Measurements from ENCODE around the gene USP54.
"Not testable (repeated sequence)": the region's sequence is repeated elsewhere in the genome, so short reads cannot be mapped to it uniquely, and the experiment has no call there.

USP54 gene

DNA sequence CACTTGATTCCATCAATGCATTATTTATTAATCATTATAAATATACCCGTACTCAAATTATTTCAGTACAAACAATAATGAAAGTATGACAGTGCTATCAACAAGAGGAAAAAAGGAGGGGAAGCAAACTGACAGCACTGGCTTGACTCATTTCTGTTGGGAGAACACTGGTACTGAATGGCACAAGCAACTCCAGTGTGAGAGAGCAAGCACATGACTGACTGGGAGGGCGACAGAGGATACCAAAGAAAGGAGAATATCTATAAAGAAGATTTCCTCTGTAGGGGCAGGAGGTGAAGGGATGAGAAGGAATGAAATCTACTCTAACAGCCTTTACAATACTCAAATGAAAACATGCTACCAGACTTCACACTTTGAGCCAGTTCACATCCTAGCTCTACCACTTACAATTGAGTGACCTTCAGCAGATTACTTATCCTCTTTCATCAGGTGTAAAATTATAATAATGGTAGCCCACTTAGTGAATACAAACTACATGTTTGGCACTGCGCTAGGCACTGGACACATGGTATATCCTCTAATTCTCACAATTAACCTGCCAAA, 1.5 kb downstream of the USP54 start:
- TF ChIP-seq, protein P1, sequence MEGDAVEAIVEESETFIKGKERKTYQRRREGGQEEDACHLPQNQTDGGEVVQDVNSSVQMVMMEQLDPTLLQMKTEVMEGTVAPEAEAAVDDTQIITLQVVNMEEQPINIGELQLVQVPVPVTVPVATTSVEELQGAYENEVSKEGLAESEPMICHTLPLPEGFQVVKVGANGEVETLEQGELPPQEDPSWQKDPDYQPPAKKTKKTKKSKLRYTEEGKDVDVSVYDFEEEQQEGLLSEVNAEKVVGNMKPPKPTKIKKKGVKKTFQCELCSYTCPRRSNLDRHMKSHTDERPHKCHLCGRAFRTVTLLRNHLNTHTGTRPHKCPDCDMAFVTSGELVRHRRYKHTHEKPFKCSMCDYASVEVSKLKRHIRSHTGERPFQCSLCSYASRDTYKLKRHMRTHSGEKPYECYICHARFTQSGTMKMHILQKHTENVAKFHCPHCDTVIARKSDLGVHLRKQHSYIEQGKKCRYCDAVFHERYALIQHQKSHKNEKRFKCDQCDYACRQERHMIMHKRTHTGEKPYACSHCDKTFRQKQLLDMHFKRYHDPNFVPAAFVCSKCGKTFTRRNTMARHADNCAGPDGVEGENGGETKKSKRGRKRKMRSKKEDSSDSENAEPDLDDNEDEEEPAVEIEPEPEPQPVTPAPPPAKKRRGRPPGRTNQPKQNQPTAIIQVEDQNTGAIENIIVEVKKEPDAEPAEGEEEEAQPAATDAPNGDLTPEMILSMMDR (IDR thresholded peaks at IDR 0.05; ENCODE audit: insufficient read depth, low read depth, low read length, missing control alignments): no peak
- DNase-seq (ENCODE audit: low read depth): no peak
- no peak overlapping the region for H3K4me3 ChIP-seq (ENCODE audit: low read depth, low read length)

DNA sequence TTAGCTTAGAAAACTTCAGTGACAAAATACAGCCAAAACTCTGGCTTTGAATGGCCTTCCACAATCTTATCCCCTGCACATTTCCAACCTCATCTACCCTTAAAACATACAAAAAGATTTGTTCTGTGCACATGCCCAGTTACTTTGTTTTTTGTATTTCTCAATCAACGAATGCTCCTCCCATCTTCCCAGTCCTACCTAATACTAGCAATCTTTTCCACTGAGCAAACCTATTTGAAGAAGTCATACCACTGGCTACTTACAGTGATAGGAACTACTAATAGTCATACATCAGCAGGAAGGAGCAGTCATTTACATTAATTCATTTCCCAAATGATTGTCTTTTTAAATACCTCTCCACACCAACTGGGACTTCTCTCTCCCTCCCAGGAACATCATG, 2.5 kb downstream of the USP54 start:
- no peak for DNase-seq (ENCODE audit: low read depth)
- no peak overlapping the region for H3K4me3 ChIP-seq (ENCODE audit: low read depth, low read length)
- TF ChIP-seq, protein P1 (IDR thresholded peaks at IDR 0.05; ENCODE audit: insufficient read depth, low read depth, low read length, missing control alignments): no peak

DNA sequence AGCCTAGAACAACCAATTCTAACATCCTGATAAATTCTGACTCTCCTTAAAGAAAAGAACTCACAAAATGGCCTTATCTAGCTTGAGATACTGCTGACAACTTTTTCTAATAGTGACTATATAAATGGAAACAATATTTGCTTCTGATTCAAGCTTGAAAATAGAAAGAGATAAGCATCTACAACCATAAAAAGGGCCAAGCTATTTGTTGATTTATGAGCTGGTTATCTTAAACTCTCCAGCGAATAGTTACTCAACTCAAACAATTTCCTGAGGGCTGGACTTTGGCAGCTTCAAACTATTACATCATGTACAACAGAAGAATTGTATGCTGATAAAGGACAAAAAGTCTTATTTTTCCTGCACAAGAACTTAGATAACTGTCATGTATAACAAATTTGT, 4.6 kb downstream of the USP54 start:
- DNase-seq (ENCODE audit: low read depth): no peak
- H3K4me3 ChIP-seq (ENCODE audit: low read depth, low read length): no peak overlapping the region
- TF ChIP-seq, protein P1 (IDR thresholded peaks at IDR 0.05; ENCODE audit: insufficient read depth, low read depth, low read length, missing control alignments): no peak

DNA sequence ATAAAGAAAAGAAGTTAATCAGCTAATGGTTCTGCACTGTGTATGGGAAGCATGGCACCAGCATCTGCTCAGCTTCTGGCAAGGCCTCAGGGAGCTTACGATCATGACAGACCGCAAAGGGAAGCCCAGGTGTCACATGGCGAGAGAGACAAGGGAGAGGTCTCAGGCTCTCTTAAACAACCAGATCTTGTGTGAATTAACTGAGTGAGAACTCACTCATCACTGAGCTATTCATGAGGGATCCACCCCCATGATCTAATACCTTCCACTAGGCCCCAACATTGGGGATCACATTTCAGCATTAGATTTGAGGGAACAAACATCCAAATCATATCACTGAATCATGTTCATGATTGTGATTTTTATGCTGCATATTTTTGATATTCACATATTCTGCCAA, 5.8 kb downstream of the USP54 start:
- TF ChIP-seq, protein P1 (IDR thresholded peaks at IDR 0.05; ENCODE audit: insufficient read depth, low read depth, low read length, missing control alignments): no peak
- no peak overlapping the region for H3K4me3 ChIP-seq (ENCODE audit: low read depth, low read length)
- no peak for DNase-seq (ENCODE audit: low read depth)

DNA sequence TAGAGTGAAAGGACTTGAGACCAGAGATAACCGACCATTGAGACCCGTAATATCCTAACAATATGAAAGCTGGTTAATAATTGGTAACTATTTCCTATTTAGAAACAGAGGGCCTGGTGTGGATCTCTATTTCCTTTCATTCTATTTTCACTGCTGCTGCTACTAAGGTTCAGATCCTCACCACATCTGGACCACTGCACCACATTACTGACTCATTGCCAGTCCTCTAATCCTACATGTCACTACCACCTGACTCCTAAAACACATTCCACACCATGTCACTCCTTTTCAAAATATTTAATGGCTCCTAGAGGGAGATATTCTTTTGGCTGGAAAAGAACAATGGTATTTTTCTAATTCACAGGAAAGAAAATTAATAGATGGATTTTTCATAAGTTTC, 6.4 kb downstream of the USP54 start:
- no peak for DNase-seq (ENCODE audit: low read depth)
- H3K4me3 ChIP-seq (ENCODE audit: low read depth, low read length): no peak overlapping the region
- TF ChIP-seq, protein P1 (IDR thresholded peaks at IDR 0.05; ENCODE audit: insufficient read depth, low read depth, low read length, missing control alignments): no peak

DNA sequence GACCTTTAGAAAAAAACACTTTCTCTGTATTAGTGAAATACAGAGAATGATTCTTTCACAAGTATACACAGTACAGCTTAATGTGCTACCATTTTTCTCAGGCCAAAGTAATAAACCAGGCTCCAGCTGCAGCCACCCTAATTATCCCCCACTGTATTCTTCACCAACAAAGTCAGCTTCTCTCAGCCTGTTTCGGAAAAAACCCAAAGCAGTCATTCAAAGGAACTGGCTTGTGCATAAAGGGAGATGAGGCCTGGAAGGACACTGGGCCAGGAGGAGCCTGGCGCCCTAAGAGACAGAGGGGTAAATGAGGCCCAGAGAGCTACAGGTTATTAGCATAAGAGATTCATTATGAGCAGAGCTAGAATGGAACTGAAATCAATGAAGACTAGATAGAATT, 9.2 kb downstream of the USP54 start:
- no peak for DNase-seq (ENCODE audit: low read depth)
- TF ChIP-seq, protein P1 (IDR thresholded peaks at IDR 0.05; ENCODE audit: insufficient read depth, low read depth, low read length, missing control alignments): no peak

DNA sequence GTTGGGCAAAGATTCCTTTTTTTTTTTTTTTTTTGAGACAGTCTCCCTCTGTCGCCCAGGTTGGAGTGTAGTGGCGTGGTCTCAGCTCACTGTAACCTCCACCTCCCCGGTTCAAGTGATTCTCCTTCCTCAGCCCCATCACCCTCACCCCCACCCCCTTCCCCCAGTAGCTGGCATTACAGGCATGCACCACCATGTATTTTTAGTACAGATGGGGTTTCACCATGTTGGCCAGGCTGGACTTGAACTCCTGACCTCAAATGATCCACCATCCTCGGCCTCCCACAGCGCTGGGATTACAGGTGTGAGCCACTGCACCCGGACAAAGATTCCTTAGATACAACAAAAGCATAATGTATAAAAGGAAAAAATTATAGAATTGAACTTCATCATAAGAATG, 12.2 kb downstream of the USP54 start:
- not testable (repeated sequence) for DNase-seq (ENCODE audit: low read depth); H3K4me3 ChIP-seq (ENCODE audit: low read depth, low read length)

More for the DNA sequence above, 9.2 kb downstream of the USP54 start:
- no peak overlapping the region for H3K4me3 ChIP-seq (ENCODE audit: low read depth, low read length)
